IPS-11a (cell line): Measurements from ENCODE around the gene CDK15.
"Not testable (repeated sequence)": the region's sequence is repeated elsewhere in the genome, so short reads cannot be mapped to it uniquely, and the experiment has no call there.

Experiments used
- H3K4me3 ChIP-seq: one replicate; pipeline ENCODE4 v1.5.1; 2013; ENCODE audit warnings: low read depth, low read length, control low read depth

The CDK15 gene

DNA sequence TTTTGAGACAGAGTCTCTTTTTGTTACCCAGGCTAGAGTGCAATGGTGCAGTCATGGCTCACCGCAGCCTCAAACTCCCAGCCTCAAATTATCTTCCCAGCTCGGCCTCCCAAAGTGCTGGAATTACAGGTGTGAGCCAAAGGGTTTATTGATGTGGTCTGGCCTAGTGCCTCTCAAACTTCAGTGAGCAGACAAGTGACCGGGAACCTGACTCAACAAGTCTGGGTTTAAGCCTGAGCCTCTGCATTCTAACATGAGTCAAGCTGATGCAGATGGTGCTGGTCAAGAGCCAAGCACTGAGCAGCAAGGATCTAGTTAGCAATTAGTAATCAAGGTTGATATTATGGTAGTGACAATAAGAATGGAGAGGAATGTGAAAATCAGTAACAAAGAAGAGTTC lies 21.3 kb downstream of the CDK15 start:
- no peak overlapping the region for H3K4me3 ChIP-seq

DNA sequence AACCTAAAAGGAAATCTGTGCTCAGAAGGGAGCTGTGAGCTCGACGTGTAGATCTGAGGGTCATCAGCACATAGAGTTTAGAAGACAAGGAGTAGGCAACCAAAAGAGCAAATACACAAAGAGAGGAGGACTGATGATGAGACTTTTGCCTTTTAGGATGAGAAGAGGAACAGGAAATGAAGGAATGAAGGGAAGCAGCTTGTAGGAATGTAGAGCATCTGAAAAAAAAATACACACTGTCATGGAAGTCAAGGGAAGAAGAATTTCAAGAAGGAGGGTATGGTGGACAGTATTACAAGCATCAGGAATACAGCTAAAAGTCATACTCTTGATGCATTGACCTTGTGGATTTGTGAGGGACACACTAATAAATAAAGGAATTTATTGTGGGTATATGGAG lies 21.9 kb downstream of the CDK15 start:
- H3K4me3 ChIP-seq = no peak overlapping the region

DNA sequence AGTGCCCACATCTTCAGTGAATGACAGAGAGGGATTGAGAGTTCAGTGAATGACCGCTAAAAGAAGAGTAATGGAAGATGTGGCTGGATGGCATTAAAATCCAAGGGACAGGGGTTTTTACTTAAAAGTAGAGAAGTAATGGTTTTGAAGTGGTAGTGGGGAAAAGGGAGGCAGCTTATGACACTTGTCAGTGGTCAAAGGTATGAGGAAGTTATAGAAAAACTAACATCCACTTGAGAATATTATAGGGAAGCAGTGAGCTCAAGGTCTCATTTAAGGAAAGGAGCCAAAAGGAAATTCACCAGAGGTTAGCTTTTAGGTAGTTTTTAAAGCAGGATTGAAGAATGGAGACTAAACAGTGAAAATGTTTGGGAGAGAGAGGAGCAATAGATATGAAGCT lies 24.3 kb downstream of the CDK15 start:
- H3K4me3 ChIP-seq = no peak overlapping the region

DNA sequence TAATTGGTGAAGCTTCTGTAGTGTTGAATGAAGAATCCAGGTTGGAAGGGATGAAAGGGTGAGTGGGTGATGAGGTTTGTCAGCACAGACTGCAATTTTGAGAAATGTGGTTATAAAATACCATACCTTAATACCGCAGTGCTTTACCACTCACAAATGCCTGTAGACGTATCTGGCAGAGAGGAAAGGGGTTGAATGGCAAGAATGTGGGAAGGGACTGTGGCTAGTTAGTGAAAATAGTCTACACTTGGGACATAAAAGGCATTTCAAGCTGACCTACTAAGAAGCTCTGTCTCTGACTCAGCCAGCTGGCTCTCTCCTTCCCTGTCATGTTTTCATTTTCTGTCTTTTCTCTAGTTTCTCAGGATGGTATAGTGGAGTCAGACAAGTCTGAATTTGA lies 25.1 kb downstream of the CDK15 start:
- H3K4me3 ChIP-seq = no peak overlapping the region

DNA sequence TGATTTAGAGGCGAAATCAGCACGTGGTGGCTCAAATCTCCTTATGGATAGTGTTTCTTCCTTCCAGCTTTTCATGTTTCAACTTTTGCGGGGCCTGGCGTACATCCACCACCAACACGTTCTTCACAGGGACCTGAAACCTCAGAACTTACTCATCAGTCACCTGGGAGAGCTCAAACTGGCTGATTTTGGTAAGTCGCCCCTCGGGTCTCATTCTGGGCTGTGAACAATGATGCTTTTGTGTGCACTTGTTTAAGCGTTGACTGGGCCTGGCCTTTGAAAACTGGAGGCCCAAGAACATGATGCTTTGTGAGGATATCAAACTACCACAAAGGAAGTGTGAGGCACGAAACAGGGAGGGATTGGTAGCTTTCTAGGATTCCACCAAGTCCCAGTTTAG lies 27.4 kb downstream of the CDK15 start:
- H3K4me3 ChIP-seq = no peak overlapping the region

DNA sequence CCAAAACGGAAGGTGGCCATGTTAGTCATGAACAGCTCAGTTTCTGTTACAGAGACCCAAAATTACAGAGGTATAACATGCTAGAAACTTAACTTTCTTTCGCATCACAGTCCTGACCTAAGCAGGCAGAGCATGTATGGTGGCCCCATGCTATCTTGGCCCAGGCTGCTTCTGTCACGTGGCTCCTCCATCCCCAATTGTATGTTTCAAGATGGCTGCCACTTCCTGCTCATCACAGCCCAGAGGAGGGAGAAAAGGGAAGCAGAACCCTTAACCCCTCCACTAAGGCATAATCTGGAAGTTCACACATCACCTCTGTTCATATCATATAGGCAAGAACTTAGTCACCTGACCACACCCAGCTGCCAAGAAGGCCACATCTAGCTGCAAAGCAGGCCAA lies 28.7 kb downstream of the CDK15 start:
- H3K4me3 ChIP-seq = no peak overlapping the region

DNA sequence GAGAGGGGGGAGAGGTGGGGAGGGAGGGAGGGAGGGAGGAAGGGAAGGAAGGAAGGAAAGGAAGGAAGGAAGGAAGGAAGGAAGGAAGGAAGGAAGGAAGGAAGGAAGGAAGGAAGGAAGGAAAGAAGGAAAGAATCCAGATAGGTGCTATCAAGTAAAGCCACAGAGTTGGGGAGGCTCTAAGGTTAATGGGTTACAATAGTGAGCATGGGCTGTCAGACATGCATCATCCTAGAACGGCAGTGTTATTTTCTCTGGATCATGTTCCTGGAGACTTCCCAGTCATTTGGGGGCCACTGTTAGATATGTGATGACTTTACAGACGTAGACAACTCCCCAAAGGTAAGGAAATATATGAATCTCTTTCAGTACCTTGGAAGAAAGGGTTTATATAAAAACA lies 31.1 kb downstream of the CDK15 start:
- no peak overlapping the region for H3K4me3 ChIP-seq

DNA sequence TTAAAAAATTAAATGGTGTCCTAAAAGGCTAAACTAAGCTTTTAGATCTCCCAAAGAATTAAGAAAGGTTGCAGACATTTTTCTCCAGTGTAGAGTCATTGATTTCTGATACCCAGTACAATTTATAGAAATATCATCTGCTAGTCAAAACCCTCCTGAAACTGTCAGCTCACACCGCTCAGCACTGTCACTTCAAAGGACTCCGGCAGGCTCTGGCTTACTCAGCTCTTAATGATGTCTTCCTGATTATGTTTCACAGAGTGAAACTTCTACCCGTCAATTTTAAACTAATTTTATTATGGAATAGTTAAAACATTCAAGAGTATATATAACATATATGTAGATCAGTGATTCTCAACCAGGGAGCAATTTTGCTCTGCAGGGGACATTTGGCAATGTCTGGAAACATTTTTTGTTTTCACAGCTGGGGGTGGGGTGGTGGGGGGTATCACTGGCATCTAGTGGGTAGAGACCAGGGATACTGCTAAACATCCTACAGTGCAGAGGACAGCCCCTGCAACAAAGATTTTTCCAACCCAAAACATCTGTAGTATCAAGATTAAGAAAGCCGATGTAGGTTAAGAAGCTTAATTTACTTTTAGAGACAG lies 31.6 kb downstream of the CDK15 start:
- no peak overlapping the region for H3K4me3 ChIP-seq

DNA sequence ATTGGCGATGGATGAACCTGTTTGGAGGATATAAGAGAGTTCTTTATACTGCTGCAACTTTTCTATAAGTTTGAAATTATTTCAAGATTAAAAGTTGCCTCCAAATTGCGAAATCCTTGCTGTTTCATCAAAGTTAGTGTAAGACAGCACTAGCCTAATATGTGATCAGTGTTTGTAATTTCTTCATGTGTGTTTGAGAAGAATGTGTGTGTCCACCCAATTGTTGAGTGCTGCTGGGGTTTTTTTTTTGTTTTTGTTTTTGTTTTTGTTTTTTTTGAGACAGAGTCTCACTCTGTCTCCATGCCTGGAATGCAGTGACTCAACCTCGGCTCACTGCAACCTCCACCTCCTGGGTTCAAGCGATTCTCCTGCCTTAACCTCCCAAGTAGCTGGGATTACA lies 33.4 kb downstream of the CDK15 start:
- no peak overlapping the region for H3K4me3 ChIP-seq

DNA sequence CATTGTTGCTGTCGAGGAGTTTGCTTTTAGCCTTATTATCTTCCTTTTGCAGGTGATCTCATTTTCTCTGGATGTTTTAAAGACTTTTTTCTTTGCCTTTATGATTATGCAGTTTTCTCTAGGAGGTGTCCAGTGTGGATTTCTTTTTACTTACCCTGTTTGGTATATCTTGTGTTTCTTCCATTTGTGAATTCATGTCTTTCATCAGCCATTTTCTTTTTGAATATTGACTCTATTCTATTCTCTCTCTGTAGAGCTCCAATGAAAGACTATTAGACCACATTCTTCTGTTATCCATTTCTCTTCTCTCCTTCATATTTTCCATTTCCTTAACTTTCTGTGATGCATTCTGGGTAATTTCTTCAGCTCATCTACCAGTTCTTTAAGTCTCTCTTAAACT lies 34.4 kb downstream of the CDK15 start:
- no peak overlapping the region for H3K4me3 ChIP-seq

DNA sequence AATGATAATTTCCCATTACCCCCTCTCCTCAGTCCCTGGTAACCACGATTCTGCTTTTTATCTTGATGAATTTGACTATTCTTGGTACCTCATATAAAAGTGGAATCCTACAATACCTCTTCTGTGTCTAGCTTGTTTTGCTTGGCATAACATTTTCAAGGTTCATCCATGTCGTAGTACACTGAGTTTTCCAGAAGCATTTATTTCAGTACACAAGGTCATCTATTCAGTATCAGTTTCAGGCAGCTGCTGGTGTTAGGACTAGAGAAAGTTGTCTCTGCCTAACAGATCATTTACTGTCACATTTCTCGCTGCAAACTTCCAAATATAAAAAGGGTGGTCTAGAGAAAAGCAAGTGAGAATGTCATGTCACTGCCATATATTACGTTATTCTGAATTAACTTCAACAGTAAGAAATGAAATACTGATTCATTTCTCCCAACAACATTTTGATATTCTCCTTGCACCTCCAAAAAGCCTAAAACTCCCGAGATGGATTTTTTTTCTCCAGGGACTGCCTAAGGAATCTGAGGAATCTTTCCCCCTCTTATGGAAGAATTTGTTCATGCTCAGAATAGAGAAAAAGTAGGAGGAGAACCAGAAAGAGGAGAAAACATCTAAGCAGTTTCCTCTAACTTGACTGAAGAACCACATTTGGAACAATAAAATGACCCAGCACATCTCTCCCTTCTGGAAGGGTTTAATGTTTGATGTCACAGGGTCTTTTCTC lies 36.0 kb downstream of the CDK15 start:
- H3K4me3 ChIP-seq = no peak overlapping the region

DNA sequence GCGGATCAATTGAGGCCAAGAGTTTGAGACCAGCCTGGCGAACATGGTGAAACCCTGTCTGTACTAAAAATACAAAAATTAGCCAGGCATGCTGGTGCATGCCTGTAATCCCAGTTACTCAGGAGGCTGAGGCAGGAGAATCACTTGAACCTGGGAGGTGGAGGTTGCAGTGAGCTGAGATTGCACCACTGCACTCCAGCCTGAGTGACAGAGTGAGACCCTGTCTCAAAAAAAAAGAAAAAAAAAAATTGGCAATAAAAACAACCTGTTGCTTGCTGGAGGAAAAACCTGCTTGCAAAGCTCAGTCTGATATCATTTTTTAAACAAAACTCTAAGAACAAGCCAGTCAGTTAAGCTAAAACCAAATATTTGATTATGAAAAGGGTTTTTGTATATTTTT lies 38.6 kb downstream of the CDK15 start:
- H3K4me3 ChIP-seq = not testable (repeated sequence)

DNA sequence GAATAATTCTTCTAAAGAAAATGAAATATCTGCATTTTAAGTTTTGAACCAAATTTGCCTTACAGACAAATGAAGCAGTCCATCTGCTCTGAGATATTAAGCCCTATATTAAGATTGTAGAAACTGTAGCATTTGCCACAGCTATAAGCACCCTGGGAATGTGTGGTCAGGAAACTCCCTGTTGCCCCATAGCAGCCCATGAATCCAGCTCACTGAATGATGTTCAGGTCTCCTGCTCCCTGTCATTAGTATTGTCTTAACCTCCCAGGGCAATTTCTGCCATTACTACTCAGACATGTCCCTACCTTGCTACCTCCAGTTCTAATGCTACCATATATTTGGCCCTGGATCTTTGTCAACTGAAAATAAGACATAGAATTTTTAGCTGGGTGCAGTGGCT lies 41.1 kb downstream of the CDK15 start:
- no peak overlapping the region for H3K4me3 ChIP-seq

DNA sequence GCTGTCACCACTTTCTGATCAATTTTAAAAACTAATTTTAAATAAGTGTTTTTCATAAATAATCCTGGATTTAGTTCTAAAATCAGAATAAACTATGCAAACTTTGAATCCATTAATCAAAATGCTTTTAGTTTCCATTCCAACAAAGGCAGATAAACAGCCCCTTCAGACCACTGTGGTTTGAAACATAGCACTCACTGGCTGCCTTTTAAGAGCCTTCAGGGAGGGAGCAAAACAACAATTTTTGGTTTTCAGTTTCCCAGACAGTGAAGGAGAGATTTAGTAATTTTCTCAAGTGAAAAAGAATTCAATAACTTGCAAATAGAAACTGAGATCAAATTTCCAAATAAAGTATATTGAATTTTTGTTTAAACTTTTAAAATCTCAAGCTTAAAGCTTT lies 46.1 kb downstream of the CDK15 start:
- no peak overlapping the region for H3K4me3 ChIP-seq

DNA sequence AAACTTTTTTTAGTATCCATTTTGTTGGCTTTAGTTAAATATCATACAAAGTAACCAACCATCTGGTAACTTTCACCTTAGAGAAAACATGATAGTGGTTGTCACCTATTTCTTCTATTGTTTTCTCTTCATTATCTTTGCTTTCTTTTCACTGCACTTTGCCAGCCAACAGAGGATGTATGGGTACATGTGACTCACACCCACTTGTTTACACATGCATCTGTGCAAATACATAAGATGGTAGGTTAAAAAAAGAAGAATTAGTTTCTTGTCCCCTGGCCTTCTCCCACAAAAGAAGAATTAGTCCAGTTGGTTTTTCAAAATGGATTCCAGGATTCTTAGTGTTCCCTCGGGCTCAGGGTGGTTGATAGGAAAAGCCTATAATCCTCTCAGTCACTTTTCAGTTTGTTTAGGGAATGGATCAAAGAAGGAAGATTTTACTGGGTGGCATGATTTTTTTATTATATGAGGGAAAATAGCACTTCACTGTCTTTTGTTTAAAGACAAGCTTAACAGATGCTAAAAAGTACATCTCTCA lies 46.6 kb downstream of the CDK15 start:
- no peak overlapping the region for H3K4me3 ChIP-seq

DNA sequence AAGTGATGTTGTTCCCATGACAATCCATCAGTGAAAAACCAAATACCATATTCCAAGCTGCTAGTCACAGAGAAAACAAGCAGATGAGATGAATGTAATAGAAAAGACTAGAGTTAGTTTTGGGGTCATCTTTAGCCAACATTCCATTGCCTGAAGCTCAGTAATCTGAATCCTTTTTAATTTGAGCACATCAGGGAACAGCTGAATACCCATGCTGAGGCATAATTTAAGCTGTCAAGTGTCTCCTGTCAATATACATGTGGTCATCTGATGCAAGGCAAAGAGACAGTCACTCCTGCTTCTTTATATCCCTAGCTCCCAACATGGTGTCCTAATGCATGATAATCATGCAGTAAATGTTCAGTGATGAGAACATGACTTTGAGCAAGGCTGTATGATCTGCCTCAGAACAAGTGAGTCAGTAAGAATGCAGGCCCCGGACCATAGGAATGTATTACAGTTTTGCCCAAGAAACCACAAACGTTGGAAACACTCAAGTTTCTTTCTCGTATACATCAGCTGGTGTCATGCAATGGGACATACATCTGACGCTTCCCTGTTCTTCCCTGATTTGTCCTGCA lies 48.0 kb downstream of the CDK15 start:
- H3K4me3 ChIP-seq = no peak overlapping the region

DNA sequence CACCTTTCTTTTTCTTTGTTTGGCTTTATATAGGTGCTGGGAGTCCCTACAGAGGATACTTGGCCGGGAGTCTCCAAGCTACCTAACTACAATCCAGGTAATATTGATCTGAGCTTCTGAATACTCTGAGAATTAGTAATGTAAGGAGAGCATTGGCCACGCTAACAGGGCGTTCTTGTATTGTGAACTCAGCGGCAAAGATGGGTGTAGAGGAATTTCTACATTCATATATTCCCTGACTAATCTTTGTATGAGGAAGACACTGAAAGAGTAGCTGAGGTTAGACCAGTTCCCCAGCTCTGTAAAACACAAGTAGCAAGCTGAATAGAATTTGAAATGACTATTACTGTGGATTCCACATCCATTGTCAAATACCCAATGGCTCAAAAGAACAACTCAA lies 48.5 kb downstream of the CDK15 start:
- H3K4me3 ChIP-seq = no peak overlapping the region

DNA sequence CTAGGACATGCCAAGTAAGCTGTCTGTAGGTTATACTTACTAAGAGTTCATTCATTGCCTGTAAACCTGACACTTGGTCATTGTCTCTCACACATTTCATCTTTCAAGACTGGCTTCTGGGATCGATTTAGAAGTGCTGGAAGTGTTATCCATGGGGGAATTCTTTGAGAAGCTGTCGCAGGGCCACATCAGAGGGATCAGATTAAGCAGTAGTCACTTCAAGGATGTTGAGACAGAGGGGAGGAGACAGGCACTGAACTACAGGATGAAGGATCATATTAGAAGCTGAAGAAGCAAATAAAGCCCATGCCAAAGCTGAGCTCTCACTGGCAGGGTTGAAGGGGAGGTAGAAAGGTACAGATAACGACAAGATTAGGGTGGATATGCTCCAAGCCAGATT lies 49.0 kb downstream of the CDK15 start:
- H3K4me3 ChIP-seq = no peak overlapping the region

DNA sequence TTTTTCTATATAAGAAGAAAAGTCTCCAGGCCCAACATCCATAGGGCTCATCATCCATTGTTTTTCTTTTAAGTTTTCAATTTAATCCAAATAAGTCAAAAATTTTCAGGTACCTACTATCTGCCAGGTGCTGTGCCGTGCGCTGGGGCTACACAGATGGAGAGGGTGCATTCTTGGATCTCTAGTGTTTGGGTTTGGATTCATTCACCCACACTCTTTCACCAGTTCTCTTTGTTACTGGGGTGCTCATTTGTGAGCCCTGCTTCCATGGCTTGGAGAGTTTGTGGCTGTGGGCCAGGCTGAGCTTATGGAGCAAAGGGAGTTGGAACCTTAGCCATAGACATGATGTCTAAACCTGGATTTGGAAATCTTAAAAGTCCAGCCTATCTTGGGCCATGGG lies 51.0 kb downstream of the CDK15 start:
- H3K4me3 ChIP-seq = no peak overlapping the region

DNA sequence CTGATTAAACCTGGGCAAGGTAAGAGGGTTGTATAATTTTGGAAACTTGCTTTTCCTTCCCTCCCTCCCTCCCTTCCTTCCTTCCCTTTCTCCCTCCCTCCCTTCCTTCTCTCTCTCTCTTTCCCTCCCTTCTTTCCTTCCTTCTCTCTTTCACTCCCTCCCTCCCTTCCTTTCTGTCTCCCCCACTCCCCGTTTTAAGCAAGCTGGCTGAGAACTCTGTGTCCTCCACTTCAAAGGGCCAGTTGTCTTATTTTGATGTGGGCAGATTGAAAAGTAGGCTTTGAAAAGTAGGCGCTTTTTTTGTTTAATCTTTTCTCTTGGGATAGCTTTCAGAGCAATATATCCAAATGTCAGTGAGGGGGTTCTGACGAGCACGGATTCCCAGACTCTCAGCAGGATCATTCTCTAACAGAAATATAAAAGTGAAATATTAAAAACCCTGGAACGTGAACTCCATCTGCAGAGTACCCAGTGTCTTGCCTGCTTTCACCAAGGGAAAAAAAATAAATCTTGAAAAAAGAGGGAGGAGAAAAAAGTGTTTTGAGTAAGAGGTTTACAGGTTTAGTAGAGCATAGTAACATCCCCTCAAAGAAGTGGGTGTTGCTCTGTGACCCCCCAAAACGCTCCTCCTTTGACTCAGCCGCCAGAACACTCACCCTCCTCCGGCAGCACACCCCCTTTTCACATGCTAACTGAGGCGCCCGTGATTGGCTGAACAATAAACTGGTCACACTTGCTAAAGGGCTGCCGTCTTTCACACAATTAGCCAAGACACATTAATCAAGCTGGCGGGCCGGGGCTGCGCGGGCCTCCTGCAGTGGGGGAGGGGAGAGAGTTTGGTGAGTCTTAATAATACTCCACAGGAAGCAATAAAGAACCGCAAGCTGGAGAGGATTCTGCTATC lies 52.2 kb downstream of the CDK15 start:
- H3K4me3 ChIP-seq = no peak overlapping the region

DNA sequence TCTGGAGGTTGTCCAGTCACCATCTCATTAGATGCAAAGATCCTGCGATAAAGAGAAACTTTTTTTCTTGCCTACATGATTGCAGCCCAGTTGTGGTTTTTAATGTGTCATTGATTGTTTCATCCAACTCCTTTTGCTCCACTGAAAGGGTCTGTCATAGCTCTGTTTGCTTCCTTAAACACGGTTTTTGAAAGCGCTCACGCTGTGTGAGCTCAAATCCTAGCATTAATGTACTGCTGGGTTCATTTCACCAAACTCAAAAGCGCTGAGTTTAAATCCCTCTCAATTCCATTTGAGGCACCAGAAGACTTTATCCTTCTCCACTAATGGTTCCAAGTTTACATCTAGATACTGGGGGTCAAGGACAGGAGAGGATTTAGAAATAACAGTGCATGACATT lies 53.6 kb downstream of the CDK15 start:
- no peak overlapping the region for H3K4me3 ChIP-seq
